Muscle of arm (tissue), 12 donors: ENCODE data around the gene ARHGEF1. TPM values are rescaled to one million over a fixed set of nuclear protein-coding genes. Genes with fewer than 3 reads are reported as not detected.

ENCODE experiments used
- DNase-seq: peaks from one replicate; pipeline ENCODE4 v3.0.0-alpha.2; 2013
- polyA plus RNA-seq, 12 donors: library from polyadenylated mRNA; unstranded; fragments of 120-200 nt; gene quantifications; one replicate each; pipeline ENCODE4 v1.2.1, GENCODE V29; 2013; ENCODE audit not compliant: insufficient read length in 12 of 12

The ARHGEF1 gene
- polyA plus RNA-seq, 12 donors: 28.7 to 116 (median 35.3) TPM; not detected in 1

DNA sequence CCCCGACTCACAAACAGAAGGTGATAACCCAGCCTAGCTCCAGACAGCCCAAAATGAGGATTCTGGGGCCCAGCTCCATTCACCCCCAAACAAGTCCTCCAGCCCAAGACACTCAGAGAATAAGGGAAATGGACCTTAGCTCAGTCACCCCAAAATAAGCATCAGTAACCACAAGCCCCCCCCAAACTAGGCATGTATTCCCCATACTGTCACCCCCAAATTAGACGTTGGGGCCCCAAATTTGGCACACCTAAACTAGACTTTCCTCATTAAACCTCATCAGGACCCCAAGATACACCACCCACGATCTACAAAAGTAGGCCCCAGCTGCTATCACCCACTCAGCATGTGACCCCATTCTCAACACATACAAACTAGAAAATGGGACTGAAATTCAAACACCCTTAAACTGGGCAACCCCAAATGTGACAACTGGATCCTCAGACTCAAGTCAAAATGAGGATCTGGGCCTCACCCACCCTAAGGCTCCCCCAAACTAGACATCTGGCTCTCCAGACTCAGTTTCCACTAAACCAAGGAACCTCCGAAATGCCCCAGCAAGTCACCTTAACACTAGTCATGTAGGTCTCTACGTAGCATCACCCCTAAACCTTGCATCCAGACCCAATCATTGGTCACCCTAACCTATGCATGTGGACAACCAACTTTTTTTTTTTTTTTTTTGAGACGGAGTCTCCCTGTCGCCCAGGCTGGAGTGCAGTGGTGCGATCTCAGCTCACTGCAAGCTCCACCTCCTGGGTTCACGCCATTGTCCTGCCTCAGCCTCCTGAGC is 58.6 kb downstream of the ARHGEF1 start:
- no peak for DNase-seq

DNA sequence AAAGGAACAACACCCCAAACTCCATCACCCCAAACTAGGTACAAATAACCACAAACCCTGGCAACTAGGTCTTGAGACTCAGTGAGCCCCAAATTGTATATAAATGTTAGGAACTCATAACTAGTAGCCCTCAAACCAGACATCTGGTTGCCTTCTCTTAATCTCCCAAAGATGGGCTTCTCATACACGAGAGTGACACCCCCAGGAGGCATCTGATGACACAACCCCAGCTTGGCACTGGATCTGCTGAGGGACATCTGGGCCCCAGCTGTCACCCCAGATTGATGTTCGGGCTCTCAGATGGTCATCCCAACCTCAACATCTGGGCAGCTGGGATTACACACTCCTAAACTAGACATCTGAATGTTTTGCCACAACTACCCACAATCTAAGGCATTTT is 61.4 kb downstream of the ARHGEF1 start:
- DNase-seq: no peak

DNA sequence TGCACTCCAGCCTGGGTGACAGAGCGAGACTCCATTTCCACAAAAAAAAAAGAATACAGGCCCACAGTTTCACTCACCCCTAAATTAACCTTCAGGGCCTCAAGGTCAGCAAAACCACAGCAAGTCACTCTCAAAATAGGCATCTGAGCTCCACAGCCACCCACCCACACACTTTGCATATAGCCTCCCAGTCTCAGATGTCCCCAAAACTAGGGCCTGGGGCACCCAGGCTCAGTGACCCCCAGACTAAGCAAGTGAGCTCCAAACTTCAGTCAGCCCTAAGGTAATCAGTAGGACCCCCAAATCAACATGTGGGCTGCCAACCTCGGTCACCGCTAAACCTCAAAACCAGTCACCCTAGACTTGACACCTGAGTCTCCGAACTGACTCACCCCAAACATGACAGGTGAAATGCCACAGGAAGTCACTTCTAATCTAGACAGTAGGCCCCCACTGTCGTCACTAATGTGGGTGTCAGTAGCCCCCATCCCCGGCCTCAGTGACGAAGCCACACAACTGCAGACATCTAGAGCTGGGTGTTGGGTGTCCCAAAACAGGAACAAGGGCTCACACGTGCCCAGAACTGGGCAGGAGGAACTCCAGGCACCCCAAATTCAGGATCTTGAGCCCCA is 62.3 kb downstream of the ARHGEF1 start:
- no peak for DNase-seq

DNA sequence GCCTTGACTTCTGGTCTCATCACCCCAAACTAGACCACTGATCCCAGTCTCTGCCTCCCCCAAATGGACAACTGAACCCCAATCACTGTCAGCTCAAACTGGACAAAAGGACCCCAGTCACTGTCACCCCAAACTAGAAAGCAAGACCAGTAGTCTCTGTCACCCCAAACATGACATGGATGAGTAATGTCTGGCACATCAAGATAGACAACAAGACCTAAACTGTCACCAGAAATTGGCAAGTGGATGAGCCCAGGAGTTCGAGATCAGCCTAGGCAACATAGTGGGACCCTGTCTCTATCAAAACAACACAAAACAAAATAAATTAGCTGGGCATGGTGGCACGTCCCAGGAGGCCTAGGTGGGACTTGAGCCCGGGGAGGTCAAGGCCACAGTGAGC is 64.1 kb downstream of the ARHGEF1 start:
- DNase-seq: no peak

DNA sequence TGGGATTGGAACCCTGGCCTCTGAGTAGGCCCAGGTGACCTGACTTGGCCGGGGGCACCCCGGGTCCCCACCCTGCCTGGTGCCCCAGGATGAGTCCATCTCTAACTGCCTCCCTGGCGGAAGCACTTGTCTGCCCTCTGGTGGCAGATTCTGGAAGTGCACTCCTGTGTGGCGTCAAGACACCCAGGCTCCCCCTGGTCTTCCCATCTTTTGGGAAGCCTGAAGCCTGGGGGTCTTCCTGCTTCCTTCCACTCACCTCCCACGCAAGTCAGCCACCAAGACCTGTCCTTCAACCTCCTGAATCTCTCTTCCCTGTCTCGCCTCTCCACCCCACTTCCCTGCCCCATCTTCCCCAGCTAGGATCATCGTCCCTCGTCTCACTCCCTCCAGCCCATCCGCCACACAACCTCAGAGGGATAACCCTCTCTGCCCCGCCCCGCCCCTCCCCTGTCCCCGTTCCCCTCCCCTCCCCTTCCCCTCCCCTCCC is 68.7 kb downstream of the ARHGEF1 start:
- peak; percentile 80 for DNase-seq

DNA sequence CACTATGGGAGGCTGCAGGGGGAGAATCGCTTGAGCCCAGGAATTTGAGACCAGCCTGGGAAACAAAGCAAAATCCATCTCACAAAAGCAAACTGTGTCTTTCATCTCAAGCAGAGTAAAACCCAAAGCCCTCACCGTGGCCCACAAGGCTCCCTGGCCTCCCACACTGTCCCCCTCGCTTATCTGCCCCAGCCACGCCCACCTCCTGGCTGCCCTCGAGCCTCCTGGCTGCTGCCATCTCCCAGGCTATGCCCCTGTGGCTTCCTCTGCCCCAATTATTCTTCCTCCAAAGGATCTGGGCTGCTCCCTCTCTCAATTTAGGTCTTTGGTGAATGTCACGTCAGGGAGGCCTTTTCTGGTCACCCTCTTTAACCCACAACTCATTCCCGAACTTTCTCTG is 72.5 kb downstream of the ARHGEF1 start:
- no peak for DNase-seq

DNA sequence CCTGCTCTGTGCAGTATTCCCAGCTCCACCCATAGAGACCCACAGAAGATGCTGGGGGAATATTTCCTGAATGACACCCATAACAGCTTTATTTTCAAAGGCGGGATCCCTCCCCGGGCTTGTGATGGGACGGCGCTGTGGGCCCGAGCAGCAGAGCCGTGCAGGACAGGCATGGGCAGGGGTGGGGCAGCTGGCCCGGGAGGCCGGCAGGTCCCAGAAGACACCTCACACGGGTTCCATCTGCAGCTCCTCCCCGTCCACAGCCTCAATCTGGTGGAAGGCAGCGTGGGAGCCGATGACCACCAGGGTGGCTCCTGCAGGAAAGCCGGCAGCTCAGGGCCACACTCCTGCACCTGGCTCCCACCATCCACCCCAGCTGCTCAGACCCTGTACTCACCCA is 73.6 kb downstream of the ARHGEF1 start:
- DNase-seq: no peak

Other genes with a start within 250 kb of the ARHGEF1 start
- gene CEACAM7, start 194.9 kb upstream of the ARHGEF1 start, polyA plus RNA-seq: not detected
- gene CEACAM5, start 174.6 kb upstream of the ARHGEF1 start, polyA plus RNA-seq: 10 to 100 TPM in 1 of 12 donors, under 1 TPM in 6, not detected in 5; 0.05 to 23.2 (median 0.21) TPM
- gene CEACAM6, start 127.7 kb upstream of the ARHGEF1 start, polyA plus RNA-seq: 1 to 10 TPM in 2 of 12 donors, under 1 TPM in 7, not detected in 3; 0.08 to 5.2 (median 0.21) TPM
- under 1 TPM in 3 of 12 donors, not detected in 9; 0.24 to 0.48 (median 0.40) TPM for gene CEACAM3, start 86.6 kb upstream of the ARHGEF1 start, polyA plus RNA-seq
- not detected for gene LYPD4, start 38.5 kb upstream of the ARHGEF1 start, polyA plus RNA-seq
- not detected for gene DMRTC2, start 38.1 kb upstream of the ARHGEF1 start, polyA plus RNA-seq
- gene RPS19, start 22.9 kb upstream of the ARHGEF1 start, polyA plus RNA-seq: 1,000 to 10,000 TPM in 11 of 12 donors, not detected in 1; 1,642 to 2,436 (median 1,937) TPM
- 1 to 10 TPM in 1 of 12 donors, under 1 TPM in 9, not detected in 2; 0.48 to 9.8 (median 0.73) TPM for gene CD79A, start 5.9 kb upstream of the ARHGEF1 start, polyA plus RNA-seq
- gene ERFL, start 45.3 kb downstream of the ARHGEF1 start, polyA plus RNA-seq: under 1 TPM in 8 of 12 donors, not detected in 4; 0.08 to 0.18 (median 0.11) TPM
- 100 to 1,000 TPM in 1 of 12 donors, 10 to 100 TPM in 10, not detected in 1; 39.4 to 104 (median 56.4) TPM for gene RABAC1, start 76.1 kb downstream of the ARHGEF1 start, polyA plus RNA-seq
- 10 to 100 TPM in 1 of 12 donors, 1 to 10 TPM in 1, under 1 TPM in 9, not detected in 1; 0.30 to 16.6 (median 0.59) TPM for gene ATP1A3, start 111.0 kb downstream of the ARHGEF1 start, polyA plus RNA-seq
- gene GRIK5, start 187.0 kb downstream of the ARHGEF1 start, polyA plus RNA-seq: 10 to 100 TPM in 1 of 12 donors, 1 to 10 TPM in 10, not detected in 1; 1.7 to 10.3 (median 3.2) TPM
- 10 to 100 TPM in 3 of 12 donors, 1 to 10 TPM in 8, not detected in 1; 7.2 to 13.3 (median 9.2) TPM for gene ZNF574, start 193.0 kb downstream of the ARHGEF1 start, polyA plus RNA-seq
- gene POU2F2, start 249.3 kb downstream of the ARHGEF1 start, polyA plus RNA-seq: 1 to 10 TPM in 10 of 12 donors, under 1 TPM in 1, not detected in 1; 0.92 to 6.1 (median 1.4) TPM